Subcutaneous abdominal adipose tissue (tissue), 5 donors: ENCODE measurements around the gene DOK6.

Experiments used
- H3K27ac ChIP-seq: one replicate; pipeline ENCODE4 v1.7.0; 2013; ENCODE audit warnings: low read depth, mild to moderate bottlenecking, inconsistent platforms, low read length, moderate library complexity
- H3K27me3 ChIP-seq, 5 donors: one replicate each; pipeline ENCODE4 v1.7.0; 2013; ENCODE audit warnings: low read length in 5 of 5, inconsistent platforms in 1 of 5; ENCODE audit not compliant: control insufficient read depth in 5 of 5, insufficient read depth in 4 of 5
- H3K36me3 ChIP-seq, 5 donors: one replicate each; pipeline ENCODE4 v1.7.0; 2013; ENCODE audit warnings: low read length in 5 of 5; ENCODE audit not compliant: control insufficient read depth in 5 of 5, insufficient read depth in 5 of 5
- H3K4me1 ChIP-seq, 5 donors: one replicate each; pipeline ENCODE4 v1.7.0; 2013; ENCODE audit warnings: low read length in 5 of 5, mild to moderate bottlenecking in 3 of 5, moderate library complexity in 1 of 5; ENCODE audit not compliant: control insufficient read depth in 5 of 5, insufficient read depth in 5 of 5
- H3K4me3 ChIP-seq, 5 donors: one replicate each; pipeline ENCODE4 v1.7.0; 2013; ENCODE audit warnings: low read length in 5 of 5, low read depth in 1 of 5
- H3K9ac ChIP-seq, 5 donors: one replicate each; pipeline ENCODE4 v1.7.0; 2013; ENCODE audit warnings: low read length in 5 of 5, mild to moderate bottlenecking in 4 of 5, moderate library complexity in 3 of 5
- H3K9me3 ChIP-seq, 5 donors: one replicate each; pipeline ENCODE4 v1.7.0; 2013; ENCODE audit warnings: low read length in 5 of 5; ENCODE audit not compliant: control insufficient read depth in 5 of 5
- donor health status: healthy.
- donor health status: healthy.
- donor health status: healthy.
- donor health status: healthy.
- donor health status: healthy.

The DOK6 gene

DNA sequence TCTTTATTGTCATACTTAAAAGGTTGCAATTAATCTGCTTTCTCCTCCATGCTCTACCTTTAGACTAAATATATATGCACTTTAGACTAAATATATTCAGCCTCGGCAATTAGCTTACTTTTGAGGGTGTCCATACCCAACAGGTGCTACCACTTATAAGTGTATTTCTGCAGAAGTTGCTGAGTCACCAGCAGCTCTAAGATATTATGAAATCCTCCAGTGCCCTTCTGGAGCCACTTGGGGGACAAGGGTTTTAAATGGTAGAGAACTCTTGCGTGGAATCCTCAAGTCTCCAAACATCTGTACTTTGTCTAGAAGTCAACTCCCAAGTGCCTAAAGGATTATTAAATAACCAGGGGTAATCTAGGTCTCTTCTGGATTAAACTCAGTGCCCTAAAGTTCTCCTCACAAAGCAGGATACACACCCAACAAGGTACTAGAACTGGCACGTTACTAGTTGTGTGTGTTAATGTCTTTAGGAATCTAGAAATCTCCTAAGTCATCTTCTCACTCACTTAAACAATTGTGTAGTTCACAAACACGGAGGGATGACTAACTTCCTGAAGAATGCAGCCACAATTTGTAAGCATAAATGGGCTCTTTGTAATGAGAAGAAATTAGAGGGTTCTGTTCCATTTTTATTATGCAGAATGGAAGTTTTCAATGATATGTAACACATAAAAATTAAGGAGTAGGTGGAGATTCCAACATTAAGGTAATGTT lies 387.3 kb downstream of the DOK6 start:
- no peak overlapping the region for H3K4me3 ChIP-seq
- no peaks in the 10 kb centered on the region for H3K9me3 ChIP-seq
- no peaks in the 10 kb centered on the region for H3K4me1 ChIP-seq
- no peak overlapping the region for H3K9ac ChIP-seq
- no peak overlapping the region for H3K27ac ChIP-seq
- no peaks in the 10 kb centered on the region for H3K27me3 ChIP-seq
- no peaks in the 10 kb centered on the region for H3K36me3 ChIP-seq

DNA sequence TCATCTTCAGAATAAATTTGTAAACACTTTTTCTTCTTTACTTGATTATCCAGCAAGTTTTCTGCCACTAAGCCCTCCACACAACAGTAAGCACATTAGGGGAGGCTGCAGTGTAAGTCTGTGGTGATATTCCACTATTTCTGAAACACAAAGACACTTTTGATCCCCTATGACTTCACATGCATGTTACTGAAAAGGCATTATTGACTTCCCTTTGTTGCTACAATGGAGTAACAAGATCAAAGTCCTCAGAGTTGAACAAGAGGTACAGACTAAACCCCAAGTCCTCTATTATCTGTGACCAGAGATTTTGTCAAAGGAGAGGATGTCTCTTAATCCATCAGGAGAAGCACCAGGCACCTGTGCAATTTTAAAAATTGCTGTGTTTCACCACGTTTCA lies 389.1 kb downstream of the DOK6 start:
- Histone ChIP-seq H3K36me3 (no peaks in the 10 kb centered on the region), H3K4me1 (no peaks in the 10 kb centered on the region), H3K27ac (no peak overlapping the region), H3K27me3 (no peaks in the 10 kb centered on the region), H3K9me3 (no peaks in the 10 kb centered on the region), H3K4me3 (no peak overlapping the region), H3K9ac (no peak overlapping the region)

DNA sequence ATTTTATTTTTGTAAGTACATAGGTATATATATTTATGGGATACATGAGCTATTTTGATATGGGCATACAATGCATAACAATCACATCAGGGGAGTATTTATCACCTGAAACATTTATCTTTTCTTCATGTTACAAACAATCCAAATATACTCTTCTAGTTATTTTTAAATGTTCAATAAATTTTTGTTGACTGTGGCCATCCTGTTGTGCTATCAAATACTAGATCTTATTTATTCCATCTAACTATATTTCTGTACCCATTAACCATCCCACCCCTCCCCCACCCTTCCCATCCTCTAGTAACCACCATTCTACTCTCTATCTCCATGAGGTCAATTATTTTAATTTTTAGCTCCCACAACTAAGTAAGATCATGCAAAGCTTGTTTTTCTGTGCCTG lies 390.0 kb downstream of the DOK6 start:
- Histone ChIP-seq H3K9me3 (no peaks in the 10 kb centered on the region), H3K36me3 (no peaks in the 10 kb centered on the region), H3K4me1 (no peaks in the 10 kb centered on the region), H3K9ac (no peak overlapping the region), H3K27ac (no peak overlapping the region), H3K4me3 (no peak overlapping the region), H3K27me3 (no peaks in the 10 kb centered on the region)

DNA sequence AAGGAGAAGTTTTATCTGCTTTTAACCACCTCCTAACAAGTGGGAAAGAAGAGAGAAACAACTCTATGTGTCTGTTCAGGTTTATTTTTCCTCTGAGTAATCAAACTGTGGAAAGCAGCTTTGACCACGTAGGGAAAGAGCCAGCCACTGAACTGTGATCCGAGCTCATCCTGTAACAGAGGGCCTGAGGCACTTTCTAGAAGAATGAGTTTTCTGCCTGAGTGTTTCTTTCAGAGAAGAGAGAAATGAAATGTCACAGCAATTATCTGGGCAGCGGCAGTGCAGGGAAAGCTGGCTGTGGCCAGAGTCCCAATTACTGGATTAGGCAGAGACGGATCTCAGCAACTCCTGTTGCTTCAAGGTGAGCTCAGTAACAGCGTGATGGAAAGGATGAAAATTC lies 395.1 kb downstream of the DOK6 start:
- Histone ChIP-seq H3K9ac (no peak overlapping the region), H3K9me3 (no peaks in the 10 kb centered on the region), H3K36me3 (no peaks in the 10 kb centered on the region)

DNA sequence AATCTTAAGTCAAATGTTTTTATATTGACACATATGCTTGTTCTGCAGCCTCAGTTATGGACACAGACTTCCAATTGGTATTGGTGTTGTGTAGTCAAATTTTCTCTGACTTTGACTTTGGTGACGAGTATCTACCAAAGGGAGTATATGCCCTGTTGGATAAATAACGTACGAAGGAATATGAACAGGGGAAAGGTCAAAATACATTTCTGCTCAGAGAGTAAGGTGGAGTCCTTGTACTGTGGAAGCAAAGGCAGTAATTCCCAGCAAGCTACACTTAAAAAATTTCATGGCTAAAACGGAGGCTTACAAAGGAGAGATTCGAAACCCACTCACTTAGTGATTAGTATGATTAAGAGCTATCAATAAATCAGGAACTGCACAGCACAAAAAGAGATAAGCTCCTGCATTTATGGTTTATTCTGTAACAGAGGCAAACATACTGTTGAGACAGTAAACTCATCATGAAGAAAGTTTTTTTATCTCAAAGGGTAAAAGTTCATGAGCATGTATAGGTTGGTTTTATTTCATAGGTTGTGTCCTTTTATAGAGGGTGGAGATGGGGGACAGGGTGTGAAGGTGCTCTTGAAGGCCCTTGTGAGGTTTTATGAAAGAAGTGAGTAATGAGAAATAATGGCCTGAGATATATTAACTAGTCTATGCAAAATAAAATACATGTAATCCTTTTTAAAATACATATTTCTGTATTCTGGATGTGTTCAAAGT lies 404.3 kb downstream of the DOK6 start:
- Histone ChIP-seq H3K27me3 (no peaks in the 10 kb centered on the region), H3K4me1 (no peaks in the 10 kb centered on the region), H3K9me3 (no peaks in the 10 kb centered on the region), H3K4me3 (no peak overlapping the region), H3K36me3 (no peaks in the 10 kb centered on the region), H3K27ac (no peak overlapping the region), H3K9ac (no peak overlapping the region)

More for the DNA sequence above, 395.1 kb downstream of the DOK6 start:
- H3K4me1 ChIP-seq: no peaks in the 10 kb centered on the region
- H3K4me3 ChIP-seq: no peak overlapping the region
- H3K27me3 ChIP-seq: no peaks in the 10 kb centered on the region
- no peak overlapping the region for H3K27ac ChIP-seq

DNA sequence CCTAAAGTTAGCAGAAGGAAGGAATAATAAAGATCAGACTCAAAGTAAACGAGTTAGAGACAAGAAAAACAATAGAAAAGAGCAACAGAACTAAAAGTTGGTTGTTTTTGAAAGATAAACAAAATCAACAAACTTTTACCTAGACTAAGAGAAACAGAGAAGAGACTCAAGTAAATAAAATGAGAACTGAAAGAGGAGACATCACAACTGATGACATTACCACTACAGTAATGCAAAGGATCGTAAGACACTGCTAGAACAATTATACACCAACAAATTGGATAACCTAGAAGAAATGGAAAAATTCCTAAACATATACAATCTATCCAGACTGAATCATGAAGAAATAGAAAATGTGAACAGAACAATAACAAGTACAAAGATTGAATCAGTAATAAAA lies 407.7 kb downstream of the DOK6 start:
- Histone ChIP-seq H3K27ac (no peak overlapping the region), H3K9me3 (no peaks in the 10 kb centered on the region), H3K4me3 (no peak overlapping the region), H3K4me1 (no peaks in the 10 kb centered on the region), H3K36me3 (no peaks in the 10 kb centered on the region), H3K27me3 (no peaks in the 10 kb centered on the region), H3K9ac (no peak overlapping the region)

DNA sequence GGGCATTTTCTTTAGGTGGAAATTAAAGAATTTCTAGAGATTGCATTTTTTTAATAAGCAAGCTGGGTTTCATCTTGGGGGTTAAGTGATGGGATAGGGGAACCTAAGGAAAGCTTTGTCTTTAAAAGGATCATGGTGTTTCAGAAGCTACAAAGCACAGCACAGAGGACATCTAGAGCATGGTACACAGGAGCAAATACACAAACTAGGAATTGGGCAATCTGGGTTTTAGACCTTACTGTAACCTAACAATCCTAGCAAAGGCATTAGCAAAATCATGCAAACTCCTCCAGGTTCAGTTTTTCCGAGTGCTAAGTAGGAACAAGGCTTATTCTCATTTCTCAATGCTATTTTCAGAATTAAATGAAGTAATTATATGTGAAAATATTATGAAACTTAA lies 412.9 kb downstream of the DOK6 start:
- H3K4me1 ChIP-seq: no peaks in the 10 kb centered on the region
- no peak overlapping the region for H3K4me3 ChIP-seq
- H3K9me3 ChIP-seq: no peaks in the 10 kb centered on the region
- H3K27ac ChIP-seq: no peak overlapping the region
- no peak overlapping the region for H3K9ac ChIP-seq
- H3K27me3 ChIP-seq: no peaks in the 10 kb centered on the region
- H3K36me3 ChIP-seq: no peaks in the 10 kb centered on the region

DNA sequence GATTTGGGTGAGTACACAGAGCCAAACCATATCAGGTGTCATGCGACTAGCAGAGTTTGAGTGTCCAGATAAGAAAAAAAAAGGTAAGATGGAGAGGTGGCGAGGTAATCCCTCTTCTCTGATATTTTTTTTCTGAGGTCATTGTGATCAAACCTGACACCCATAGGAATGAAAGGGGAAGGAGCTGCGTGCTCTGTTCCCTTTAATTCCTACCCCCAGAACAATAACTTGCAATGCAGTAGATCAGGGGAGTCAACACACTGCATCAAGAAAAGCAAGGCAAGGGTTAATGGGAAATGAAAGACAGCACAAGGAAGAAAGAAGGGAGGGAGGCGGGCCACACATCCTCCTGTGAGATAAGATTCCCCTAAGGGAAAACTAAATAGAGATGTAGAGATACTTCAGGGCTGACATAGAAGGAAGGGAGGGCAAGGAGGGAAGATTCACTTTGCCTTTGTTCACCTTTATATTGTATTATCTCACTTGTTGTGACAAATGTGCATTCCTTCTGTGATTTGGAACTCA lies 414.2 kb downstream of the DOK6 start:
- Histone ChIP-seq H3K4me1 (no peaks in the 10 kb centered on the region), H3K27me3 (no peaks in the 10 kb centered on the region), H3K4me3 (no peak overlapping the region), H3K36me3 (no peaks in the 10 kb centered on the region), H3K9me3 (no peaks in the 10 kb centered on the region), H3K9ac (no peak overlapping the region), H3K27ac (no peak overlapping the region)

DNA sequence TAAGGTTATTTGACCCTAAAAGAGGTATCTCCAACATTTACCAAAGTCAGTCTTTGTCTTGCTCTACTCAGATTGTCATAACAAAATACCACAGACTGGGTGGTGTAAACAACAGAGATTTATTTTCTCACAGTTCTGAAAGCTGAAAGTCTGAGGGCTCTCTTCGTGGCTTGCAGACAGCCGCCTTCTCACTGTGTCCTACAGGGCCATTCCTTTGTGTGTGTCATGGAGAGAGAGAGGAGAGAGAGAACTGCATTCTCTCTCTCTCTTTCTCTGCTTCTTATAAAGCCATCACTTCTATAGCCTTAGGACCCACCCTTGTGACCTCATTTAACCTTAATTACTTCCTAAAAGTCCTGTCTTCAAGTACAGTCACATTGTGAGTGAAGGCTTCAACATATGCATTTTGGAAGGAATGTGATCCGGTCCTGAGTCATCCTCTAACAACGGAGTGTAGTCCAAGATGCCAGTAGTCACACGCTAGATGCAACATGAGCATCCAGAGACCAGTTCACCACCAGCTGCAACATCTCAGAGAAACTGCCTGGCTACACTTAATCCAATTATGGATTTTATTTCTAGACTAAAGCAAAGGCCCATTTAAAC lies 416.8 kb downstream of the DOK6 start:
- Histone ChIP-seq H3K36me3 (no peaks in the 10 kb centered on the region), H3K9me3 (peaks cover 0 to 5% (median 5%) of the 10 kb centered on the region in 5 donors), H3K27me3 (no peaks in the 10 kb centered on the region), H3K27ac (no peak overlapping the region), H3K9ac (no peak overlapping the region), H3K4me3 (no peak overlapping the region), H3K4me1 (no peaks in the 10 kb centered on the region)

DNA sequence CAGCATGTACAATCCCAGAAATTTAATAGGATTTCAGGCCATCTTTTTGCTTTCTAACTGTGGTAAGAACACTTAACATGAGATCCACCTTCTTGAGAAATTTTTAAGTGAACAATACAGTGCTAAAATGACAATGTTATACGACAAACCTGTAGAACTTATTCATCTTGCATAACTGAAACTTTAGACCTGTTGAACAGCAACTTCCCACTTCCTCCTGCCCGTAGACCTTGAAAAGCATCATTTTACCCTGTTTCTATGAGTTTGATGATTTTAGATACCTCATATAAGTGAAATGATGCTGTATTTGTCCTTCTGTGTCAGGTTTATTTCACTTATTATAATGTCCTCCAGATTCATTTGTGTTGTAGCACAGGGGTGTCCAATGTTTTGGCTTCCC lies 418.8 kb downstream of the DOK6 start:
- Histone ChIP-seq H3K36me3 (no peaks in the 10 kb centered on the region), H3K9ac (no peak overlapping the region), H3K27ac (no peak overlapping the region), H3K4me1 (no peaks in the 10 kb centered on the region), H3K4me3 (no peak overlapping the region), H3K27me3 (no peaks in the 10 kb centered on the region), H3K9me3 (peaks cover 0 to 8% (median 6%) of the 10 kb centered on the region in 5 donors)
